Right atrium auricular region (tissue), 2 donors: Measurements from ENCODE around the gene GAB4. TPM values are rescaled to one million over a fixed set of nuclear protein-coding genes. Genes with fewer than 3 reads are reported as not detected.

Source experiments
- DNase-seq: peaks from one replicate; pipeline ENCODE4 v3.0.0-alpha.2; 2019; ENCODE audit warnings: low spot score
- H3K27ac ChIP-seq, 2 donors: fragments of 200-600 bp; sonication (generic); 1 replicate in 1 of 2; 2 replicates in 1 of 2; pipeline ENCODE4 v1.5.1; 2016 to 2019
- H3K27me3 ChIP-seq, 2 donors: fragments of 200-600 bp; sonication (generic); one replicate each; pipeline versions ENCODE4 v1.5.1 to v1.6.0; 2017 to 2019
- H3K36me3 ChIP-seq: fragments of 200-600 bp; sonication (generic); one replicate; pipeline ENCODE4 v1.5.1; 2016
- H3K4me1 ChIP-seq, 2 donors: fragments of 200-600 bp; sonication (generic); one replicate each; pipeline versions ENCODE4 v1.5.1 to v1.6.0; 2017 to 2019
- H3K4me3 ChIP-seq, 2 donors: fragments of 200-600 bp; sonication (generic); 1 replicate in 1 of 2; 2 replicates in 1 of 2; pipeline ENCODE4 v1.5.1; 2017 to 2019; ENCODE audit warnings: mild to moderate bottlenecking in 1 of 2, moderate library complexity in 1 of 2
- H3K9me3 ChIP-seq, 2 donors: fragments of 200-600 bp; sonication (generic); one replicate each; pipeline ENCODE4 v1.5.1; 2019
- CTCF ChIP-seq, 2 donors: fragments of 200-600 bp; sonication (generic); IDR thresholded peaks; one replicate each; pipeline ENCODE4 v1.5.1; 2019; ENCODE audit warnings: antibody characterized with exemption in 2 of 2
- total RNA-seq, 2 donors: library from RNA; depleted of rRNA; stranded (reverse); fragments of >200 nt; gene quantifications; one replicate each; pipeline ENCODE4 v1.1.0, GENCODE V29; 2016

Gene GAB4
- total RNA-seq, 2 donors from 2014 or later = not detected

- Histone ChIP-seq H3K4me1 (no peaks in the 10 kb centered on the region), H3K27ac (no peak overlapping the region), H3K36me3 (no peaks in the 10 kb centered on the region), H3K27me3 (no peaks in the 10 kb centered on the region), H3K4me3 (no peak overlapping the region), H3K9me3 (no peaks in the 10 kb centered on the region)
- no peak for TF ChIP-seq CTCF (IDR thresholded peaks at IDR 0.05)
- no peak for DNase-seq
Measured at GRCh38 chr22:16972311-16972710, 35.7 kb downstream of the GAB4 start.

GRCh38 chr22:16970446-16970845 is 37.6 kb downstream of the GAB4 start:
- Histone ChIP-seq H3K36me3 (no peaks in the 10 kb centered on the region), H3K9me3 (no peaks in the 10 kb centered on the region), H3K27me3 (no peaks in the 10 kb centered on the region), H3K4me3 (no peak overlapping the region), H3K4me1 (no peaks in the 10 kb centered on the region), H3K27ac (no peak overlapping the region)
- DNase-seq = no peak
- TF ChIP-seq CTCF (IDR thresholded peaks at IDR 0.05) = no peak

- no peaks in the 10 kb centered on the region for H3K36me3 ChIP-seq
- no peak overlapping the region for H3K27ac ChIP-seq
- no peaks in the 10 kb centered on the region for H3K4me1 ChIP-seq
- no peaks in the 10 kb centered on the region for H3K27me3 ChIP-seq
- no peak for TF ChIP-seq CTCF (IDR thresholded peaks at IDR 0.05)
- H3K4me3 ChIP-seq = no peak overlapping the region
- H3K9me3 ChIP-seq = no peaks in the 10 kb centered on the region
- DNase-seq = peak; percentile 43
Measured at GRCh38 chr22:16969508-16970327, 38.3 kb downstream of the GAB4 start.

- peak; percentile 49 for DNase-seq
- Histone ChIP-seq H3K4me1 (no peaks in the 10 kb centered on the region), H3K9me3 (no peaks in the 10 kb centered on the region), H3K27ac (no peak overlapping the region), H3K36me3 (no peaks in the 10 kb centered on the region), H3K4me3 (no peak overlapping the region), H3K27me3 (no peaks in the 10 kb centered on the region)
- no peak for TF ChIP-seq CTCF (IDR thresholded peaks at IDR 0.05)
Measured at GRCh38 chr22:16968218-16968595, 39.8 kb downstream of the GAB4 start.

- H3K27ac ChIP-seq = no peak overlapping the region
- no peak overlapping the region for H3K4me3 ChIP-seq
- no peaks in the 10 kb centered on the region for H3K9me3 ChIP-seq
- no peaks in the 10 kb centered on the region for H3K27me3 ChIP-seq
- DNase-seq = no peak
- H3K4me1 ChIP-seq = no peaks in the 10 kb centered on the region
- no peak for TF ChIP-seq CTCF (IDR thresholded peaks at IDR 0.05)
- no peaks in the 10 kb centered on the region for H3K36me3 ChIP-seq
Measured at GRCh38 chr22:16967453-16968217, 40.4 kb downstream of the GAB4 start.
